ENCODE results near the gene PPIF.

Gene PPIF

GRCh38 chr10:79375321-79376077 is 28.2 kb downstream of the PPIF start:
- no peak for DNase-seq

- DNase-seq, result no peak
These were observed 28.9 kb downstream of the PPIF start for GRCh38 chr10:79376078-79376628.

DNA sequence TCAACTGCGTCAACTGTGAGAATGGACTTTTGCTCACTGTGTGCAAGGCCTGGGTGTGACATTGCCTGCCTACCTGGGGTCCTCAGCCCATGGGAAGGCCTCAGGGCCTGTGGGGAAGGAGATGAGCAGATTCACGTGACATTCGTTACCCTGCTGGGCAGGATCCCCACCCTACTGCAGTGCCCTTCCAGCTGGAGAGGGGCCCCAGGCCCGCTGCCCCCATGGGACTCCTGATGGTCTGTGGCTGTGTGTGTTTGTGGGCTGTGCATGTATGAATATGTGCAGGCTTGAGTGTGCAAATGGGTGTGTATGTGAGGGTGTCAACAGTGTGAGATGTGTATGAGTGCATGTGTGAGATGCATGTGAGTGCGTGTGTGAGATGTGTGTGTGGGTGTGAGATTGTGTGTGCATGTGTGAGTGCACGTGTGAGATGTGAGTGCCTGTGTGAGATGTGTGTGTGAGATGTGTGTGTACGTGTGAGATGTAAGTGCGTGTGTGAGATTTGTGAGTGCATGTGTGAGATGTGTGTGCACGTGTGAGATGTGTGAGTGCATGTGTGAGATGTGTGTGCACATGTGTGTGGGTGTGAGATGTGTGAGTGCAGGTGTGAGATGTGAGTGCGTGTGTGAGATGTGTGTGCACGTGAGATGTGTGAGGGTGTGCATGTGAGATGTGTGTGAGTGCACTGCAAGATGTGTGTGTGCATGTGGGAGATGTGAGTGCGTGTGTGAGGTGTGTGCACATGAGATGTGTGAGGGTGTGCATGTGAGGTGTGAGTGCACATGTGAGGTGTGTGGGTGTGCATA is 29.7 kb downstream of the PPIF start:
- no peak for DNase-seq

DNA sequence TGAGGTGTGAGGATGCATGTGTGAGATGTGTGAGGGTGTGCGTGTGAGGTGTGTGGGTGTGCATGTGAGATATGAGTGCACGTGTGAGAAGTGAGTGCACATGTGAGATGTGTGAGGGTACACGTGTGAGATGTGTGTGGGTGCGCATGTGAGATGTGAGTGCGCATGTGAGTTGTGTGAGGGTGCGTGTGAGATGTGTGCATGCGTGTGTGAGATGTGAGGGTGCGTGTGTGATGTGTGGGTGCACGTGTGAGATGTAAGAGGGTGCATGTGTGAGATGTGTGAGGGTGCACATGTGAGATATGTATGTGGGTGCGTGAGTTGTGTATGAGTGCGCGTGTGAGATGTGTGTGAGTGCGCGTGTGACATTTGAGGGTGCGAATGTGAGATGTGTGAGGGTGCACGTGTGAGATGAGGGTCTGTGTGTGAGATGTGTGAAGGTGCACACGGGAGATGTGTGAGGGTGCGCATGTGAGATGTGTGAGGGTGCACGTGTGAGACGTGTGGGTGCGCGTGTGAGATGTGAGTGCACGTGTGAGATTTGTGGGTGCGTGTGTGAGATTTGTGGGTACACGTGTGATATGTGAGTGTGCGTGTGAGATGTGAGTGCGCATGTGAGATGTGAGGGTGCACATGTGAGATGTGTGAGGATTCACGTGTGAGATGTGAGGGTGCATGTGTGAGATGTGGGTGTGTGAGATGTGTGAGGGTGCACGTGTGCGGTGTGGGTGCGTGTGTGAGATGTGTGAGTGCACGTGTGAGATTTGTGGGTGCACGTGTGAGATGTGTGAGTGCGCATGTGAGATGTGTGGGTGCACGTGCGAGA is 30.5 kb downstream of the PPIF start:
- no peak for DNase-seq

GRCh38 chr10:79378383-79378646 is 31.0 kb downstream of the PPIF start:
- DNase-seq, result no peak

GRCh38 chr10:79378647-79379511 is 31.6 kb downstream of the PPIF start:
- no peak for DNase-seq

GRCh38 chr10:79379512-79380124 is 32.3 kb downstream of the PPIF start:
- no peak for DNase-seq

GRCh38 chr10:79380125-79380945 is 33.1 kb downstream of the PPIF start:
- DNase-seq, result no peak

- no peak for DNase-seq
These were observed 33.9 kb downstream of the PPIF start for GRCh38 chr10:79380946-79381721.

GRCh38 chr10:79381804-79382221 is 34.5 kb downstream of the PPIF start:
- no peak for DNase-seq

DNA sequence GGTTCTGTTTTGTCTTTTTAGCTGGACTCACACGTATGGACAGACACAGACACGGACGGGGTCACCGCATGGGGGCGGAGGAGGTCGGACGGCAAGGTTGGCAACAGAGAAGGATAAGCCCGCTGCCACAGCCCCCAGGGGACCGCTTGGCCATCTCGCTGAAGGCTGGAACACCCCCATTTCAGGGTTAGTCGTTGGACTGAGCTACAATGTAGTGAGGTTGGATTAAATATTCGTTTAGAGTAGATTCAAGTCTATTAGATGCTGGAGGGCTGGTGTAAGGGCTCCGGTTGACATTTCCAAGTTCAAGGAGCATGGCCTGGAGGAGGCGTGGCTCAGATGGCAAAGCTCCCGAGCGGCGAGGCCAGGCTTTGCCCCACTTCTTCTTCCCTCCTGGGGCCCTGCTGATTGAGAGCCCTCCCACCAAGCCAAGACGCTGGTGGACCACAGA is 35.2 kb downstream of the PPIF start:
- DNase-seq, result no peak

DNA sequence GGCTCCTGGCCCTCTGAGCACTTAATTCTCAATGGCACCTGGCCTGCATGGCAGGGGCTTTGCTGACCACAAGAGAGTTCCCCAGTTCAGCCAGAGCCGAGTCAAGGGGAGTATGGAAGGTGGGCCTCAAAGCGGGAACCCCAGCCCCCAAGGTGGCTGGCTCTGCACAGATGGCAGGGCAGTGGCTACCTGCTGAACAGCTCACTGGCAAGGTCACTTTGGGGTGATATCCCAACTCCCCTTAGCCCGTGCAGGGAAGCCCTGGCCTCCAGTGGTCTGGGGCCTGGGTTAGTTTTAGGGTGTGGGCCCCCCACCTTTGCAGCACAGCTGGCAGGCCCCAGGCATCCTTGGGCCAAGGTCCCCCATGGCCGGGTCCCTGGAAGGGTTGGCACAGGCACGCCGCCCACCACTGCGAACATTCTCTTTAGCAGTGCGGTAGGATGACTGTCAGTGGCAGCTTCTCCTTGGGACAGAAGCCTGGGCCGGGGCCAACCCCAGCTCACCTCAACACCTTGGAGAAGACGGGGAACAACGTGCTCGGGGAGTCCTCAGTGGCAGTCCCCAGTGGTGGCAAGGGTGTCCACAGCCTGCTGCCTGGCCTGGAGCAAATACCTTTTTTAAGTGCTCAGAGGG is 36.8 kb downstream of the PPIF start:
- DNase-seq, result no peak

DNA sequence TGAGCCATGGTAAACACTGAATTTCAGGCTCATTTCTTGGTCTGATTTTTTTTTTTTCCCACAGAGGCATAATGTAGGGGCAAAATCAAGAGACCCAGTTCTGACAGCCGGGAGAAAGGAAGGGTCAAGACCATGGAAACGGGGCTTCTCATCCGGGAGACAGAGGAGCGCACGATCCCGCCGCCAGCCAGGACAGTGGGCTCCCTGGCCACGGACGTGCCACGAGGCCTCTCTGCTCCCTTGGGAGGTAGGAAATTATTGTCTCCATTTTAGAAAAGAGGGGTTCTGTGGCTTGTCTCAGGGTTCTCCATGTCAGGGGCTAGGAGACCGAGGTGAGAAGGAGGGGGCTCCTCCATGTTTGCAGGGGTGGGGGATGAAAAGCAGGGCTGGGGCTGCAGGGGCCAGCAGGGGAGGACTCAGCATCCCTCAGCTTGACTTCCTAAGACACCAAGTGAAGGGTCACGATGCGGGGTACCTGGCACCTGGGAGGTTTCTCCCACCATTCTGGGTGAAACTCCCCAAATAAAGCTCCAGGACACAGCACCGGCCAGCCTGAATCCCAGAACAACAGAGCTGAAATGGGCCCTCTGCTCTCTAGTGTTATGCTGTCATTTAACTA is 37.6 kb downstream of the PPIF start:
- no peak for DNase-seq

GRCh38 chr10:79385392-79385795 is 38.1 kb downstream of the PPIF start:
- DNase-seq, result no peak

DNA sequence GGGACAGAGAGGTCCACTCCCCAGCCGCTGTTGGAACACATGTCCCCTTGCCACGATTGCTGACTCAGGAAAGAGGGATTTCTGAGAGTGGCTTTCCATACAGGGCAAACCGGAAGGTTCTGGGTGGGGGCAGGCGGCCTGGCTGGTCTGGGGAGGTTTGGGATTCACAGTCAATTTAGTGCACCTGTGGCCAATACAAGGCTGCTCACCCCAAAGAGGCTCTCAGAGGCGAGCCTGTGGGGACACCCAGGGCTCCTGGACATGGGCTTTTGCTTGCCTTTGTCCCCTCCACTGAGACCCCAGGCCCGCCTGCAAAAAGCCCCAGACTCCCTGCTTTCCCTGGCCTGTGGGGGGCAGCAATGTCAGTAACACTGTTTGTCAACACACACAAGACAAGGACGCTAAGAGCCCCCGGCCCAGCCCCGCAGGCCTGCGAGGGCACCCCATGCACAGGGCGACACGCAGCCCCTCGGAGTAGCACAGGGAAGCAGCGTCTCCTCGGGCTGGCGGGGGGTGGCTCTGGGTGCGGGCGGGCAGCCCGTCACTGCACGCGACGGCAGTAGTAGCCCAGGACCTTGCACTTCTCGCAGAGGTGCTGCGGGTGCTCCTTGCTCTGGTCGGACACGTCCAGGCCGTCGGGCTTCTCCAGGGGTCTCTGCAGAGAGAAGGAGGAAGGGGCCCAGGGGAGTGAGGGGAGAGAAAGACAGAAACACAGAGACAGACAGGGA is 38.7 kb downstream of the PPIF start:
- DNase-seq, result no peak

GRCh38 chr10:79386637-79387465 is 39.6 kb downstream of the PPIF start:
- DNase-seq, result no peak

- no peak for DNase-seq
These were observed 40.3 kb downstream of the PPIF start for GRCh38 chr10:79387466-79387973.

Measured in activated T-cell treated with anti-CD3 and anti-CD28 coated beads for 4 hours (primary cell).